Stimulated activated CD8-positive, alpha-beta memory T cell treated with anti-CD3 and anti-CD28 coated beads, Interleukin-12 subunit alpha, Interleukin-12 subunit beta, amount 100 ng/mL, for 24 hours (primary cell): ENCODE measurements around the gene ARL16.
"Not testable (repeated sequence)": the region's sequence is repeated elsewhere in the genome, so short reads cannot be mapped to it uniquely, and the experiment has no call there.

Source experiments
- DNase-seq: peaks from one replicate; pipeline ENCODE4 v3.0.0-alpha.2; 2020; ENCODE audit errors: extremely low read depth

The ARL16 gene

DNA sequence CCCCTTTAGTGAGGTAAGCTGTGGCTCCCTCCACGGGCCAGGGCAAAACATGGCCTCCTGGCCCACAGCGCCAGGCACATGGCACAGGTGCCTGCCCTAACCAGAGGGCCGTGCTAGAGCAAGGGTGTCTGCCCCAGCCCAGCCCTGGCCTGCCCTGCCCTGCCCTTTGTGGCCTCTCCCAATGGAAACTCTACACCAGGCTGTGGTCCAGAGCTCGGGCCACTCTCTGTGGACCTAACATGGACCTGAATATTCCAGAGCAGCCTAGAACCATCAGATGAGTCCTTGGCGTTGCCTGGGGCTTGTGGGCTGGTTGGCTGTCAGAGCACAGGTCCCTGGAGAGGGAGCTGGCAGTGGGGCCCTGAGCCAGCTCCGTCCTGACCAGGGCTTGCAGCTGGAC lies 11.6 kb upstream of the ARL16 start:
- DNase-seq = no peak

DNA sequence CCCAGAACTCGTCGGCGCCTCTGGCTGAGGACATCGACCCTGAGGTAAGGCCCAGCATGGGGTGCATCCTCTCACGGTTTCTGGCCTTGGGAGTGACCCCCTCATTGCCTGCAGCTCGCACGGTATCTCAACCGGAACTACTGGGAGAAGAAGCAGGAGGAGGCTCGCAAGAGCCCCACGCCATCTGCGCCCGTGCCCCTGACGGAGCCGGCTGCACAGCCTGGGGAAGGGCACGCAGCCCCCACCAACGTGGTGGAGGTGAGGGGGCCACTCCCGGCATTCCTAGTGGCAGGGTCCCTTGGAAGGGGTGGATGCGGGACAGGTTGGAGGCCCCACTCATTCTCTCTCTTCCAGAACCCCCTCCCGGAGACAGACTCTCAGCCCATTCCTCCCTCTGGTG lies 11.2 kb upstream of the ARL16 start:
- DNase-seq = no peak

DNA sequence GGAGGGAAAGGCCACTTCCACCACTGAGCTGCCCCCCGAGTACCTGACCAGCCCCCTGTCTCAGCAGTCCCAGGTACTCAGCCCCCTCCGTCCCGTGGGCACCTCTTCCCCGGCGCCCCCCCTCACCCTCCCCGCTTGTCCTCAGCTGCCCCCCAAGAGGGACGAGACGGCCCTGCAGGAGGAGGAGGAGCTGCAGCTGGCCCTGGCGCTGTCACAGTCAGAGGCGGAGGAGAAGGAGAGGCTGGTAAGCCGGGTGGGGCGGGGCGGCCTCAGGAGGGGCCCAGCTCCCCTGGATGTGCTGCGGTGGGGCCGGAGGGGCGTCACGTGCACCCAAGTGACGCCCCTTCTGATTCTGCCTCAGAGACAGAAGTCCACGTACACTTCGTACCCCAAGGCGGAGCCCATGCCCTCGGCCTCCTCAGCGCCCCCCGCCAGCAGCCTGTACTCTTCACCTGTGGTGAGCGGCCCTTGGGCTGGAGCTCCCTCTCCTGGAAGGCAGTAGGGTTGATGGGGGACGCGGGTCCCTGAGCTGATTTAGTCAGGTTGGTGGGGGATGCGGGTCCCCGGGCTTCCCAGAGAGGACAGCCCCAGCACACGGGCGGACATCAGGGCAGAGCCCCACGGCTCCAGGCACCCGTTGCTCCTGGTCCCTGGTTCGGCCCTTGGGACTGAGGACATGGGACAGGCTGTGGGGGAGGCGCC lies 10.1 kb upstream of the ARL16 start:
- DNase-seq = no peak

DNA sequence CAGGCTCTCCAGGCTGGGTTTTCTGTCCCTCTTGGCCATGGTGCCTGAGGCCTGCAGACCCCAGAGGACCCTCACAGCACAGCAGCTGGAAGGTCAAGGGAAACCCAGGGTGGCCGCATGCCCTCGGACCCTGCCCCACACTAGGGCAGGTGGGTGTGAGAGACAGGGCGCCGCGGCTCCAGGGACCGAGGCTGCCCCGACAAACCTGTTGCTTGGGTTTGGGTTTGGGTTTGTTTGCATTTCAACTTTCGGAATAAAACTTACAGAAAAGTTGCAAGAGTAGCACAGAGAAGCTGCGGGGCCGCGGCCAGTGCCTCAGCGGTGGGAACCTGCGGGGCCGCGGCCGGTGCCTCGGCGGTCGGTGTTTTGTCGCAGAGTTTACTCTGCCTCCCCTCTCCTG lies 8.0 kb upstream of the ARL16 start:
- DNase-seq = no peak

DNA sequence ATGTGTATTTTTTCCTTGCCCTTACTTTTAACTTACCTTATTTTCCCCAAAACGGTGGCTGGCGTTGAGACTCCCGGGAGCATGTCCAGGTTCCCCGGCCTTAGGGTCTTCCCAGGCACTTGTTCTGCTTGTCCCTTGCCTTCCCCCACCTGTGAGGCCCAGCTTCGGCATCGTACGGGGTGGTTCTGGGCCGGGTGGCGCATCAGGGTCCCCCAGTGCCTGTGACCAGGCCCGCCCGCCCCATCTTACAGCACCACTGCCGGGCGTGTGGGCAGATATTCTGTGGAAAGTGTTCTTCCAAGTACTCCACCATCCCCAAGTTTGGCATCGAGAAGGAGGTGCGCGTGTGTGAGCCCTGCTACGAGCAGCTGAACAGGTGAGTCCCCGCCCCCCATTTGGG lies 7.6 kb upstream of the ARL16 start:
- DNase-seq = no peak

DNA sequence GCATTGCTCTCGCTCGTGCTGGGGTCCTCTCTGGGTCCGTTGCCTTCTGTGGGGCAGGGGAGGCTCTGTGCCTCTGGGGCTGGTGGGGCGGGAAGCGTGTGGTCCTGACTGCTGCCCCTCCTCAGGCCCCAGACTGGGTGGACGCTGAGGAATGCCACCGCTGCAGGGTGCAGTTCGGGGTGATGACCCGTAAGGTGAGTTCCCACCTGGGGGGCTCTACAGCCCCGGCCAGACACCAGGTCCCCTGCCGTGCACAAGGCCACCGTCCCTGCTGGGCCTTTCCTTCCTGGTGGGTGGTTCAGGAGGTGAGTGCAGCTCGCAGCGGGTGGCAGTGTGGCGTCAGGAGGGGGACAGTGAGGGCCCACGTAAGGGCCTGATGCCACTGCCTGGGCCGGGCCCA lies 7.0 kb upstream of the ARL16 start:
- DNase-seq = no peak

DNA sequence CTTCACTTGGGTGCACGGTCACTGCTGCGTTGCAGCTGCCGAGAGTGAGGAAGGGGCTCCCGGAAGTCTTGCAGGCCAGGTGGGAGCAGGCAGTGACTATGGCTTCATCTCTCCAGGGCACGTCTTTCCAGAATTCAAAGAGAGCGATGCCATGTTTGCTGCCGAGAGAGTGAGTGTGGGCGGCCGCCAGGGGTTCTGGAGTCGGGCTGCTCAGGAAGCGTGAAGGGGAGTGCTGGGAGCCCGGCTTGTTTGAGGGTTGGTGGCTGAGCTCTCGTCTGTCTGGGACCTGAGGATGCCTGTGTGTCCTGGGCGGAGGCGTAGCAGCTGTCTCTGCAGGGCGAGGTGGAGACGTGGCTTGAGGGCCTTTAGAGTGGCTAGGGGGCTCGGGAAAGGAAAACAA lies 6.5 kb upstream of the ARL16 start:
- no peak for DNase-seq

DNA sequence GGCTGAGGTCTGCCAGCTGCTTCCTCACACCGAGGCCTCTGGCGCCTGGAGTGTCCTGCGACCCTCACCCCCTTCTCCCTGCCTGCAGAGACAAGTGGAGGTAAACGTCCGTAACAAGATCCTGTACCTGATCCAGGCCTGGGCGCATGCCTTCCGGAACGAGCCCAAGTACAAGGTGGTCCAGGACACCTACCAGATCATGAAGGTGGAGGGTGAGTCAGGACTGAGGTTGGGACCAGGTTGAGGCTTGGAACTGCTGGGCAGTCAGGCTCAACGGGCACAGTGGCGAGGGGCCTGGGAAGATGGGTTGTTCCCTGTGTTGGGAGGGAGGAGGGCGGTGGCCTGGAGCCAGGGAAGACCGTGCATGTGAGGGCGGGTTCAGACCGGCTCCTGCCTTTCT lies 5.0 kb upstream of the ARL16 start:
- DNase-seq = no peak

DNA sequence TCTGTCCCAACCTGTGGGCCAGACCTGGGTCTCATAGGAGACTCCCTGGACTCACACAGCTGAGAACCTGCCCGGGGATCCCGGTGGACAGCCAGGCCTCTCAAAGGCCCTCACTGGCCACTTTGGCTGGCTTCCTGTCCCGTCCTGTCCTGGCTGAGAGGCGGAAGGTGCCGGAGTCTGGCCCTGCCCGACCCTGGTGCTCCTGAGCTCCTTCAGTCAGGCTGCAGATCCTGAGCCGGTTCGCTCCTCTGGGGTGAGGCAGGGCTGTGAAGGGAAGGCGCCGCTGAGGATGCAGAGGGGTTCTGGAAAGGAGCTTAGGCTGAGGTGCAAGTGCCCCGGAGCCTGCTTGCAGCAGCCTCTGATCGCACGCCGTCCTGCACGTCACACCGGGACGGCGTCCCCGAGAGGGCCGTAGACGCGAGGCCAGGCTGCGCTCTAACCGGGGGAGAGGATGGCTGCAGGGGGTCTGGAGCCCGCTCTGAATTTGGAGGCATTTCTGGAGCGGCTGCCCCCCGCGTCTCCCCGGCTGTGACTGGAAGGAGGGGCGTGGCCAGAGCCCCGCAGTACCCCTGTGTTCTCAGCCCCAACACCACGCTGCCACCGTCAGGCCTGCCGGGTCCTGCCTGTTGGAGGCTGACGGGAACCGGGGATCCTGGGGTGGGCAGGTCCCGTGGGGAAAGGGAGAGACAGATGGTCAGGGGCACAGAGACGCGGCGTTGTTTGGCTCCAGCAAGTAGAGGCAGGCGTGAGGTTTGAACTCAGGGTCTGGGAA lies 4.4 kb upstream of the ARL16 start:
- DNase-seq = no peak

DNA sequence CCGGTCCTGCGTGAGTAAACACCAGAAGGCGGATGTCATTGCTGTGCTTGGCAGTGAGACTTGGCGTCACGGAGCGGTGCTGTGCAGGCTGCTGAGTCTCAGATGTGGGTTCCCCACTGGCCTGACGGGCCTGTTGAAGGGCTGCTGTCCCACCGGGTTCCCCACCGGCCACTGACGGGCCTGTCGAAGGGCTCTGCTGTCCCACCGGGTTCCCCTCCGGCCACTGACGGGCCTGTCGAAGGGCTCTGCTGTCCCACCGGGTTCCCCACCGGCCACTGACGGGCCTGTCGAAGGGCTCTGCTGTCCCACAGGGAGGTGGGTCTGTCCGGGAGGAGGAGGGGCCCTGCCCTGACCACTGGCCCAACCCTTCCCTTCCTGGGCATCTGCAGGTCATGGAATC lies 3.0 kb upstream of the ARL16 start:
- DNase-seq = no peak

DNA sequence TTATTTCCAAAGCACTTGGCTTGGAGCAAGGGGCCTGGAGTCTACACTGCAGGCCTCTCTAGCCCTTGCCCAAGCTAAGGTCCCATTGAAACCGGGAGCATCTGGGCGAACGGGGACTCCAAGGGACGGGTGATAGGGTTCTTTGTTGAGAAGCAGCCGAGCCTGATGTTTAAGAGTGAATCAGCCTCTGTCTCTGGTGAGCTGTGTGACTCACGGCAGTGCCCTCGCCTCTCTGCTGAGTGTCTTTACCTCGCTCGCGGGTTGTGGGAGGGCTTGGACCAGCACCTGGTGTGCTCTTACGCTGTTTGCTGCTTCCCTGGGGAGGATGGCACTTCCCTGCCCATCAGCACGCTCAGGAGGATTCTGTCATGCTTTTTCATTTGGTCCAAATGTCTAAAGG lies 1.5 kb upstream of the ARL16 start:
- no peak for DNase-seq

DNA sequence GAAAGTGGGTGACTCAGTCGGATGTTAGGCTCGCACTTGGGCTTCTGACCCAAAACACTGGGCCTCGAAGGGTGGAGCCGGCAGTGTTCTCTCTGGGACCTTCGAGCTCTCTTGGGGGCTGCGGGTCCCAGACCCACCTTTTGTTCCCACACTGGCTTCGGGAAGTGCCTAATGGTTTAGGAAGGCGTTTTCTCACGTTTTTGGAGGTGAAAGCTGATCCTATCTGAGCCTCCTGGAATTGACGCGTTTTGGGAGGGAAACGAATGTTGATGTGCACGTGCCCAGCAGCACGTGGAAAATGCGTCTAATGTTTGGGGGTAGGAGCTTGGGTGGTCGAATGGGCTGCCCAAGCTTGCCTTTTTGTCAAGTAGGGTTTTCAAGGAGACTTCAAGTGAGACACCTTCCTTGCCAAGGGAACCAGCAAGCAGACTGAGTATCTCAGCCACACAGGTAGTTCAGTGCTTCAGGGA lies 880 bp upstream of the ARL16 start:
- DNase-seq = no peak

DNA sequence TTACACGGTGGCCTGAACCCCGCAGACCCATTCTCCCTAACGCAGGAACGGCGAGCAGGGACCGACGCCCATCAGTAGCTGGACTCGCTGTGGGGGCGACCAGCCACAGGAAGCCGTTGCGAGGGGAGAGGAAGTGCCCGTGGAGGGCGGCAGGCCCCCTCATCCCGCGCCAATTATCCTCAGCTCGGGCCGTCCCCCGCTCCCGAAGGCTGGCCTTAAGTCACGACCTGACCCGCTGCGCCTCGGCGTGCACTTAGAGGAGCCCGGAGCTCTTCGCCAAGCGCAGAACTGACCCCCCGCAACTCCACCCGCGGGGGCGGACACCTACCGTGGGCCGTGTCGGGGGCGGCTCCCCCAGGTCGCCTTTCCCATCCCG lies 401 bp downstream of the ARL16 start:
- DNase-seq = no peak

DNA sequence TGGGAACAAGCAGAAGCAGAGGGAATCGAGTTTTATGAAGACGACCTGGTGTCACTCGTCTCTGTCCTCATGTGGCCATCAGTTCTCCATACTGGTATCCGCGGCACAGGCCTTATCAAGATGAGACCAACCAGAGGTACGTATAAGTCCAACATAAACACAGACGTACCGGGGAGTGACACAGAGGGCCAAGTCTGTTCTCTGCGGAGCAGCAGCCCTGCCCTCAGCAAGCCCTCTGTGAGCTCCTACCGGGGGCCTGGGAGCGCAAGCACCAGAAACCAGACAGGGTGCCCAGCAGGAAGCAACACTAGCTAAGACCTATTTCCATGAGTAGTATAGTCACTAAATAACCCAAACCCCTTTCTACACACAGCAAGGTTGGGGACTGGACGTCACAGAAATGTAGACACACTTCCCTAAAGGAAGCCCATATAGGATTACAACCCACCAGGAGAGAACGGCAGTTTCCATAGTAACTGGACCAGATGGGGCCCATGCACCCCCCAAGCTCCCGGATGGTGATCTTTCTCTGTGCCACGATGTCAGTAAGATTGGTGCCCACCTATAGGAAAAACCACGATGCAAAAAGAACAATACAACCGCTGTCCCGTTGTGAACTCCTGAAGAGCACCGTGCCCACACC lies 911 bp downstream of the ARL16 start:
- no peak for DNase-seq

DNA sequence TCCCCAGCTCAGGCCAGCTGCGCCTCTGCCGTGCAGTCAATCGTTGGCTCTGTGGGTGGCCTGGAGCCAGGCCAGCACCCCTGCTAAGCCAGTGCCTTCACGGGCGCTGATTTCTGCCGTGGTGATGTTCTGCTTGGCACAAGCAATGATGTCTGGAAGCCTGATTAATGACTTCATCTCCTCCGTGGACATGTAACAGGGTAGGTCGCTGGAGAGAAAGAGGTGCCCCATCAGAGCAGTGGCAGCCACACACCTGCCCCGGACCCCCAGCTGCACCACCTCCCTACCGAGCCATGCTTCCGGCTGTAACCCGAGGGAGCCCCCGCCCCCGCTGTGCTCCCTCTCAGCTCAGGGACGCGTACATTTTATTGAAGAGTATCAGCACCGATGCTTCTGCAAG lies 1.9 kb downstream of the ARL16 start:
- no peak for DNase-seq

DNA sequence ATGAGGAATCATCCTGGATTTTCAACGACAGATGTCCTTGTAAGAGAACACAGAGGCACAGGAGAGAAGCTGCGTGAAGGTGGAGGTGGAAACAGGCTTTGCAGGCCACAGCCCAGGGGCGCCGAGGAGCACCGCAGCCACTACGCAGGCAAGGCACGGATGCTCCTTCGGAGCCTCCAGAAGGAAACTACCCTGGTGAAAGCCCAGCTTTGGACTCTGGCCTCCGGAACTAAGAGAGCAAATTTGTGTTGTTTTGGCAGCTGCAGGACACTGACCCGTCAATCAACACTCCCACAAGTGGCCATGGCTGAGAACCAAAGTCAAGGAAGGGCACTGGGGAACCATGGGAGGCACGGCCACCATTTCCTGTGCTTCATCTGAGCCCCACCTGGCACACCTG lies 3.4 kb downstream of the ARL16 start:
- DNase-seq = no peak

DNA sequence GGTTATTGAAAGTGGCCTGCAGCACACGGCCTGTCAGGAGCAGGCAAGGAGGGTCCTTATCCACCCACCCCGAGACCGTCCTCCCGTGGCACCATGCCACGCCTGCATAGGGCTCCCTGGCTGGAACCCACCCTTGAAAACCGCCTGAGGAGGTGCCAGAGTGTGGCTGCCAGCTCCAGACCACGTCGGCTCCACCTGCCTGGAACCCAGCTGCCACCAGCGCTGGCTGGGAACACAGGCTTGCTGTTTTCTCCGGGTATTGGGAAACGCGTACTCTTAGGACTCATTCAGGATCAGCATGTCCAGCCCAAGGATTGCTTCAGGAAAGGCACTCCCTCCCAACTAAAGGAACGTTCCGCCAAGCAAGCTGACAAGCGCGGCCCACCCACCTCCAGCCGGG lies 6.7 kb downstream of the ARL16 start:
- DNase-seq = no peak

DNA sequence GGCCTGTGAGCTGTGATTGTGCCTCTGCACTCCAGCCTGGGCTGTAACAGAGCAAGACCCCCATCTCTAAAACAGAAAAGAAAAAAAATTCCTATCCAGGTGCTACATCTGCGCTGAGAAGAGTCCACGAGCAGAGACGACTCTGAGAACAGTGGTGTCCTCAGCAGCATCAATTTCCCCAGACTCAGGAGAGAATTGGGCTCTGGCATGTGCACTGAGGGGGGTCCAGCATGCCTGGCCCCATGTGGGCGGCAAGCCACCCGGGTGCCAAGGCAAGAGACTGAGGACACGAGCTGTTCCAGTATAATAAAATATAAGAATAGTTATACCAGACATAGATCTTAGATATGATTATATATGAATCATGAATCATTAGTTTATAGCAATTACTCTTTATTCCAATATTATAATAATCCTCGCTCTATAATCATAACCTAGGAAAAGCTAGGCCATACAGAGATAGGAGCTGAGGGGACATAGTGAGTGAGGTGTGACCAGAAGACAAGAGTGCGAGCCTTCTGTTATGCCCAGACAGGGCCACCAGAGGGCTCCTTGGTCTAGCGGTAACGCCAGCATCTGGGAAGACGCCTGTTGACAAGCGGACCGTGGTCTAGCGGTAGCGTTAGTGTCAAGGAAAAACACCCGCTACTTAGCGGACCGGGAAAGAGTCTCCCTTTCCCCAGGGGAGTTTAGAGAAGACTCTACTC lies 7.9 kb downstream of the ARL16 start:
- DNase-seq = not testable (repeated sequence)

DNA sequence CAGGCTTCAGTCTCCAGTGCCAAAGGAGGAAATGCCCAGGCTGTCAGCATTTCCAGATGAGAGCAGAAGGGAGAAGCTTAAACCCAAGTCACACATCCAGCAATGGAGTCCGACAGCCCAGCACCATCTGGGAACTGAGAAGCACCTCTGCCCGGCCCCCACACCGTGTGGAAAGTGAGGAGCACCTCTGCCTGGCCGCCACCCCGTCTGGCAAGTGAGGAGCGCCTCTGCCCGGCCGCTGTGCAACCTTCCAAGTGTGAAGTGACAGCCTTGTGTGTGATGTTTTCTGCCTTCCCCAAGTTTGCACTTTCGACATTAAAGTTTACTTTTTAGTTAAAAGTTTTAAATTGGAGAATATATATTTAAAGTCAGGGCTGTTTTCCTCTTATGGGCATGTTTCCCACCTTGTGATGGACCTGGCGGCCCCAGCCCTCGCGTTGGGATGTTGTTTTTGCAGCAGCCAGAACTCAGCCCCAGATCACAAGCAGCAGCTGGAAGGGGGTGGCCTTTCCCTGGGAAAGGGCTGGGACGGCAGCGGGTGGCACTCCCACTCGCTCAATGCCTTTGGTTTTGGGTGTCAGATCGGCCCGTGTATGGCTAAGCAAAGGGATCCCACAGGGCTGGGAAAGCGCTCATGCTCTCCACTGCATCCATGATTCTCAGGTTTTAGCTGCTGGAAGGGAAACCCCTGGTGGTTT lies 9.9 kb downstream of the ARL16 start:
- no peak for DNase-seq

DNA sequence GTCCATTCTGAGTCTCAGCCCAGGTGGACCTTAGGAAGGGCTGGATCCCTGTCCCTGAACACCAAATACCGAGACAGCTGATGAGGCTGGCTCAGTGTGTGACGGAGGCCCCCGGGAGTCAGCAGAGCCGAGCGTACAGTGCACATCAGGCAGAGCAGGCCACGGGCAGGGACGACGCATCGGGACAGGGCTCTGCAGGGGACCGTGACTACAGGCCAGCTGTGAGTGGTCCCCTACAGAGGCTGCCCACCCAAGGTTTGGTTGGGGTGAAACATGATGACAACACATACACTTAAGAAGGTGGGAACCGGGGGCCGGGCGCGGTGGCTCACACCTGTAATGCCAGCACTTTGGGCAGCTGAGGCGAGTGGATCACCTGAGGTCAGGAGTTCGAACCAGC lies 10.6 kb downstream of the ARL16 start:
- no peak for DNase-seq

DNA sequence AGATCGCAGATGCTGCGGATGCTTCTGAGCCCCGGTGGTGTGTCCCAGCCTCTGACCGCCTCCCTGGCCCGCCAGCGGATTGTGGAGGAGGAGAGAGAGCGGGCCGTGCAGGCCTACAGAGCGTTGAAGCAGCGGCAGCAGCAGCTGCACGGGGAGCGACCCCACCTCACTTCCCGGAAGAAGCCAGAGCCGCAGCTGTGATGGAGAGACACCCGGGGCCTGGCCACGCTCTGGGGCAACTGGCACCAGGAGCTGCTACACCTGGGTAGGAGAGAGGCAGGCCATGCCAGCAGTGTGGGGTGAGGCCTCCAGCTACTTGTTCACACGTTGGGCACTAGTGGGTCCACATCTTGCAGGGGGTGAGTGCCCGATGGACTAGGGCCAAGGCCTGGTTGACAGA lies 11.1 kb downstream of the ARL16 start:
- DNase-seq = no peak

DNA sequence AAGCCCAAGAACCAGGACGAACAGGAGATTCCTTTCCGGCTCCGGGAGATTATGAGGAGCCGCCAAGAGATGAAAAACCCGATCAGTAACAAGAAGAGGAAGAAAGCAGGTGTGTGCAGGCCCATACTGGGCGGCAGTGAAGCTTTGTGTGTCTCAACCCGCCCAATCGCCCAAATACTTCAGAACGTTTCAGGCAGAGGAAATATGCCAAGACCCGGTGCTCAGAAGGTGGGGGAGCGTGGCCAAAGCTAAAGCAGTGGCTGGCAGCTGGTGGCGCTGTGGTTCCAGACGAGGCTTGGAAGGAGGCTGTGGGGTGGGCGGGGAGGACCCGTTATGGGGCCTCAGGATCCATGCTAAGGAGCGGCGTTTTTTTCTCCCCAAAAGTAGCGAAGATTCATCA lies 15.8 kb downstream of the ARL16 start:
- no peak for DNase-seq
